PC-9 (cell line): Measurements from ENCODE around the gene PNPLA2. TPM values are rescaled to one million over a fixed set of nuclear protein-coding genes. Genes with fewer than 3 reads are reported as not detected.
A peak's percentile ranks its signal among the peaks of the same experiment; 100 is the strongest.

Experiments used
- BruUV-seq: library from RNA; stranded (reverse); fragments of 400-500 nt; replicated peaks from 2 replicates; lab custom pipeline; 2021; lab: Mats Ljungman, UMichigan
- CTCF ChIA-PET: fragments of 300-600 bp; sonication (Branson Sonifier 250); formaldehyde crosslinking; loops from one replicate; lab custom pipeline; 2022; ENCODE audit warnings: antibody characterized with exemption; lab: Charles Lee
- POLR2A ChIA-PET: fragments of 300-600 bp; sonication (Branson Sonifier 250); formaldehyde crosslinking; loops from one replicate; lab custom pipeline; 2022; ENCODE audit warnings: antibody characterized with exemption; ENCODE audit not compliant: unreplicated experiment; lab: Charles Lee
- DNase-seq, 2 experiments: peaks; one replicate each; pipeline versions ENCODE4 v3.0.0 to v3.0.0-alpha.2; 2015 to 2022; ENCODE audit warnings: mixed read lengths in 1 of 2
- H2AFZ ChIP-seq: fragments of 200-600 bp; sonication (generic); 2 replicates; pipeline ENCODE4 v1.8.1; 2017; ENCODE audit warnings: antibody characterized with exemption
- H3F3A ChIP-seq: fragments of 200-600 bp; sonication (generic); 2 replicates; pipeline ENCODE4 v1.8.1; 2017; ENCODE audit warnings: antibody characterized with exemption, mild to moderate bottlenecking, low read depth; ENCODE audit not compliant: insufficient read depth
- H3K27ac ChIP-seq: fragments of 200-600 bp; sonication (generic); 2 replicates; pipeline ENCODE4 v1.6.1; 2016; ENCODE audit warnings: mixed run types
- H3K27me3 ChIP-seq: fragments of 200-600 bp; sonication (generic); 2 replicates; pipeline ENCODE4 v1.6.1; 2016; ENCODE audit warnings: low read depth, mixed run types; ENCODE audit not compliant: insufficient read depth
- H3K36me3 ChIP-seq: fragments of 200-600 bp; sonication (generic); 2 replicates; pipeline ENCODE4 v1.6.1; 2016; ENCODE audit warnings: low read depth, mixed run types
- H3K4me1 ChIP-seq: fragments of 200-600 bp; sonication (generic); replicated peaks from 2 replicates; pipeline ENCODE4 v1.6.1; 2016; ENCODE audit warnings: mixed run types; ENCODE audit not compliant: insufficient read depth
- H3K4me2 ChIP-seq: fragments of 200-600 bp; sonication (generic); 2 replicates; pipeline ENCODE4 v1.6.1; 2017; ENCODE audit warnings: mixed run types
- H3K4me3 ChIP-seq: fragments of 200-600 bp; sonication (generic); 2 replicates; pipeline ENCODE4 v1.6.1; 2016; ENCODE audit warnings: mixed run types
- H3K79me2 ChIP-seq: fragments of 200-600 bp; sonication (generic); 2 replicates; pipeline ENCODE4 v1.6.1; 2017; ENCODE audit warnings: low read depth, mixed run types
- H3K9me2 ChIP-seq: fragments of 200-600 bp; sonication (generic); 2 replicates; pipeline ENCODE4 v1.8.1; 2017; ENCODE audit warnings: mild to moderate bottlenecking; ENCODE audit not compliant: insufficient read depth
- H3K9me3 ChIP-seq: fragments of 200-600 bp; sonication (generic); 2 replicates; pipeline ENCODE4 v1.8.1; 2016; ENCODE audit warnings: low read depth; ENCODE audit not compliant: insufficient read depth
- H4K20me1 ChIP-seq: fragments of 200-600 bp; sonication (generic); 2 replicates; pipeline ENCODE4 v1.8.1; 2017; ENCODE audit not compliant: insufficient read depth
- EZH2 ChIP-seq: fragments of 200-600 bp; sonication (generic); IDR thresholded peaks from 2 replicates; pipeline ENCODE4 v1.8.0; 2017; ENCODE audit warnings: antibody characterized with exemption, low read depth
- intact Hi-C: fragments of 100-400 bp; cut with micrococcal nuclease; formaldehyde crosslinking; loops from one replicate; pipeline ENCODE4 v1.10.0; 2022; ENCODE audit not compliant: unreplicated experiment
- total RNA-seq: library from RNA; stranded (reverse); gene quantifications from 2 replicates; pipeline ENCODE4 v1.2.3, GENCODE V29; 2021
- TF ChIP-seq, protein P1 (sequence below): fragments of 200-600 bp; sonication (generic); conservative IDR thresholded peaks from 2 replicates; pipeline ENCODE4 v1.6.1; 2017; ENCODE audit warnings: mixed run types, antibody characterized with exemption, mild to moderate bottlenecking, moderate library complexity

The PNPLA2 gene
- total RNA-seq, 1 experiment from 2014 or later: 137 TPM

DNA sequence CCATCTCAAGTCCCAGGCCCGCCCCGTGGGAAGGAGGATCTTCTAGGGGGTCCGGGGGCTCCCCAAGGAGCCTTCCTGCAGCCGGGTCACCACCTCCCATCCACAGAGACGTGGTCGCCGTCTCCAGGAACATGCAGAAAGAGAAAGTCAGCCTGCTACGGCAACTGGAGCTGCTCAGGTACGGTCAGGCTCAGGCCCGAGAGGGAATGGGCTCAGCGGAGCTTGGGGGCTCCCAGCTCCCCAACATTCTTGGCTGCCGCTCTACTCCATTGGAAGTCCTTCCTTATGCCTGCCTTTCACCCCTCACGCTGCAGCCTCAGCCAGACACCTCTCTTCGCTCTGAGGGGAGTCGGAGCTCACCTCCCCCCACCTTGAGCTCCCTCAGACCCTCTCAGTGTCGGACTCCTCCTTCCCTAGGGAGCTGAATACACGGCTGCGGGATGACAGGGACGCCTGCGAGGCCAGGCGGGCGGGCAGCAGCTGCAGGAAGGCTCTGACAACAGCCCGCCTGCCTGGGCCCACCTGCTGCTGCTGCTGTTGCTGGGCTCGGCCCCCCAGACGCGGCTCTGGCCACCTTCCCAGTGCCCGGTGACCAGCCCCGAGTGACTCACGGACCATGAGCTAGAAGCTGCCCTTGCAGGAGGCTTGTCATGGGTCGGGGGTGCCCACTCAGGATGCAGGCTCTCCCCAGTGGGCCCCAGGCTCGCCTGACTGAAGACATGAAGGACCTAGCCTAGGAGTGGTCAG lies 12.6 kb downstream of the PNPLA2 start:
- Histone ChIP-seq H3K9me3 (no peaks in the 10 kb centered on the region), H4K20me1 (no peaks in the 10 kb centered on the region), H3K27ac (no peak overlapping the region), H3K4me3 (no peak overlapping the region), H3K79me2 (peaks cover 12% of the 10 kb centered on the region), H3K36me3 (no peaks in the 10 kb centered on the region), H2AFZ (no peak overlapping the region), H3K4me1 (peaks cover 28% of the 10 kb centered on the region), H3F3A (peaks cover 21% of the 10 kb centered on the region; the same call in 1 of the 2 replicates), H3K27me3 (no peaks in the 10 kb centered on the region), H3K4me2 (peak overlapping the region; percentile 96), H3K9me2 (no peaks in the 10 kb centered on the region)
- CTCF ChIA-PET: no interaction called here
- peak in 1 of 2 experiments; percentile 4 for DNase-seq
- BruUV-seq: no TSS peak
- POLR2A ChIA-PET: interaction anchor here (0.6 kb wide), 1 partner anchor 18 kb away, joined by 7 read pairs; no protein-coding TSS in a partner anchor
- no peak for TF ChIP-seq EZH2
- TF ChIP-seq, protein P1, sequence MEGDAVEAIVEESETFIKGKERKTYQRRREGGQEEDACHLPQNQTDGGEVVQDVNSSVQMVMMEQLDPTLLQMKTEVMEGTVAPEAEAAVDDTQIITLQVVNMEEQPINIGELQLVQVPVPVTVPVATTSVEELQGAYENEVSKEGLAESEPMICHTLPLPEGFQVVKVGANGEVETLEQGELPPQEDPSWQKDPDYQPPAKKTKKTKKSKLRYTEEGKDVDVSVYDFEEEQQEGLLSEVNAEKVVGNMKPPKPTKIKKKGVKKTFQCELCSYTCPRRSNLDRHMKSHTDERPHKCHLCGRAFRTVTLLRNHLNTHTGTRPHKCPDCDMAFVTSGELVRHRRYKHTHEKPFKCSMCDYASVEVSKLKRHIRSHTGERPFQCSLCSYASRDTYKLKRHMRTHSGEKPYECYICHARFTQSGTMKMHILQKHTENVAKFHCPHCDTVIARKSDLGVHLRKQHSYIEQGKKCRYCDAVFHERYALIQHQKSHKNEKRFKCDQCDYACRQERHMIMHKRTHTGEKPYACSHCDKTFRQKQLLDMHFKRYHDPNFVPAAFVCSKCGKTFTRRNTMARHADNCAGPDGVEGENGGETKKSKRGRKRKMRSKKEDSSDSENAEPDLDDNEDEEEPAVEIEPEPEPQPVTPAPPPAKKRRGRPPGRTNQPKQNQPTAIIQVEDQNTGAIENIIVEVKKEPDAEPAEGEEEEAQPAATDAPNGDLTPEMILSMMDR: no peak
- intact Hi-C loops: no loop called here

DNA sequence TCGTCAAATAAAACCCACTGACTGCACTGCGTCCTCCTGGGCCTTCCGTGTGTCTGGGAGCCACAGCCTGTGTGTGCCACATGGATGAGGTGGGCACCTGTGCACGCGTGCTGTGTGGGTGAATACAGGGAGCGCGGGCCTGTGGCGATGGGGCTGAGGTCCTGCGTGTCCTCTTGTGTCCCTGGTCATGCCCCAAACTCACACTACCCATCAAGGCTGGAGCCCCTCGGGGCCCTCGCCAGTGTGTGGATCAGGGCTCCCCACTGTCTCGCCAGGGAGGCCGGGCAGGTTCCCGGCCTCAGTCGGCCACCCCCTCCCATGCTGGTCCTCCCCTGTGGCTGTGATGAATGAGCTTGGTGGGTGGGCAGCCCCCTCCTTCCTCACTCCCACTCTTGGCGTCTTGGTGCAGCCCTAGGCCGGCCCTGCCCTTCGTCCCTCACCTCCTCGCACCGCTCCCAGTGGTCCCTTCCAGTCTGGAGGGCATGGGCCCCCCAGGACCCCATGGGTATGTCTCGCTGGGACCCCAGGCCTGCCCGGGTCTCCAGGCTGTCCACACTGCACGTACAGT lies 13.3 kb downstream of the PNPLA2 start:
- intact Hi-C loops: no loop called here
- Histone ChIP-seq H2AFZ (no peak overlapping the region), H3F3A (peaks cover 21% of the 10 kb centered on the region; the same call in 1 of the 2 replicates), H4K20me1 (no peaks in the 10 kb centered on the region), H3K27ac (no peak overlapping the region), H3K9me3 (no peaks in the 10 kb centered on the region), H3K4me3 (peak overlapping the region; percentile 59), H3K4me2 (peak overlapping the region; percentile 96), H3K79me2 (peaks cover 12% of the 10 kb centered on the region), H3K36me3 (no peaks in the 10 kb centered on the region), H3K27me3 (no peaks in the 10 kb centered on the region), H3K9me2 (no peaks in the 10 kb centered on the region), H3K4me1 (peaks cover 24% of the 10 kb centered on the region)
- DNase-seq: peak in 1 of 2 experiments; percentile 8
- BruUV-seq: no TSS peak
- TF ChIP-seq, protein P1: no peak
- no peak for TF ChIP-seq EZH2
- CTCF ChIA-PET: interaction anchor here (0.5 kb wide), 1 partner anchor 13 kb away, joined by 4 read pairs; no protein-coding TSS in a partner anchor
- POLR2A ChIA-PET: interaction anchor here (0.5 to 0.6 kb wide), 2 partner anchors 12 to 23 kb away, joined by 3 to 5 read pairs; no protein-coding TSS in a partner anchor

DNA sequence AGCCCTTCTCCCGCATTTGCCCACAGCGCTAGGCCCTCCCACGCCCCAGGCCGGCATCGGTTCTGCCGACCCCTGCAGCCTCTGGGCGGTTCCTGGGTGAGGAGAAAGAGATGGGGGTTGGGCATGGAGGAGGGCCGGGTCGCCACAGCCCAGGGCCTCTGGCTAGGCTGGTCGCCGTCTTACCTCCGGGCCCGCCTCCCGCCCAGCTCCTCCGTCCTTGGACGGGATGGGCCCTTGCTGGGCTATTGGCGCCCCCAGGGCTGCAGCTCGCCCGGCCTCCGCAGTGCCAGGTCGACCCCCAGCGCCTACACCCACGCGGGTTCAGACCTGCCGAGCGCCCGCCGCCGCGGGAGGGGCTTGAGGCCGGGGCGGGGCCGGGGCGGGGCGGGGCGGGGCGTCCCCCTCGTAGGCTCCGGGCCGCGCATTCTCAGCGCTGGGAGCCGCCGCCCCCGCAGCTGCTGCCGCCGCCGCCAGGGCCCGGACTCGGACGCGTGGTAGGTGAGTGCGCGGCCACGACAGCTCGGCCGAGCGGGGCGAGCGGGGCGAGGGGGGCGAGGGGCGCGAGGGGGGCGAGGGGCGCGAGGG lies 13.9 kb downstream of the PNPLA2 start, which contains the start of gene CD151:
Gene CD151 (plus strand): TSS at position 424 of the 585 bp plus-strand sequence. CDS start 3,118 bp downstream, outside the sequence.
- peaks cover 17% of the 10 kb centered on the region; the same call in 1 of the 2 replicates for H3F3A ChIP-seq
- TF ChIP-seq, protein P1: no peak
- no peak for TF ChIP-seq EZH2
- peaks cover 12% of the 10 kb centered on the region for H3K79me2 ChIP-seq
- no TSS peak for BruUV-seq
- no peaks in the 10 kb centered on the region for H3K9me2 ChIP-seq
- no peak within 1 kb of the TSS for H2AFZ ChIP-seq
- CTCF ChIA-PET: interaction anchor here (0.5 kb wide), 1 partner anchor 13 kb away, joined by 4 read pairs; no protein-coding TSS in a partner anchor
- peaks cover 24% of the 10 kb centered on the region for H3K4me1 ChIP-seq
- DNase-seq: peak; percentile 34 to 60
- H3K4me3 ChIP-seq: peak within 1 kb of the TSS; percentile 67
- H3K36me3 ChIP-seq: no peaks in the 10 kb centered on the region
- POLR2A ChIA-PET: interaction anchor here (0.5 to 0.6 kb wide), 2 partner anchors 13 to 23 kb away, joined by 3 to 5 read pairs; no protein-coding TSS in a partner anchor
- peak within 1 kb of the TSS; percentile 78 for H3K27ac ChIP-seq
- peak within 1 kb of the TSS; percentile 96 for H3K4me2 ChIP-seq
- intact Hi-C loops: no loop called here
- no peaks in the 10 kb centered on the region for H3K9me3 ChIP-seq
- no peaks in the 10 kb centered on the region for H3K27me3 ChIP-seq
- no peaks in the 10 kb centered on the region for H4K20me1 ChIP-seq
